ENCODE results near the gene POLR2M.

DNA sequence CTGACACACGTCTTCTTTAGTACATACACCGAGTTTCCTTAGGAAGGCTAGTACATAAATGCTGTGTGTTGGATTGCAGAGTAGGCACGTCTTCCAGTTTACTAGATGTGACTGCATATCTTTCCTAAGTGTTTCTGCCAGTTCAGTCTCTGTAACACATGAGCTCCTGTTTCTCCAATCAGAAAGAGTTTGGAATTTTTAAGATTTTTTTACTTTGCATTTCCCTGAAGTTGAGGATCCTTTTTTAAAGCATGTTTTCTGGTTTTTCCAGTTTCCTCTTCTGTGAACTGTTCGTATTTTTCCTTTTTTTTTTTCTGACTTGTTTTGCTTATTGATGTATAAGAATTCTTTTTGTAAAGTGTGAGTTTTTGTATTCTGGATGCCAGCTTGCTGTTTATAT, 7.5 kb upstream of the POLR2M start:
- TF ChIP-seq POLR2A (IDR thresholded peaks at IDR 0.05; ENCODE audit: low read depth, low read length) (no peak), POLR2AphosphoS5 (IDR thresholded peaks at IDR 0.05; ENCODE audit: low read depth, low read length) (no peak), TAF1 (IDR thresholded peaks at IDR 0.05; ENCODE audit: borderline replicate concordance, low read depth, low read length) (no peak)
